ENCODE results near the gene FZD4. TPM values are rescaled to one million over a fixed set of nuclear protein-coding genes. Genes with fewer than 3 reads are reported as not detected.
"Not testable (repeated sequence)": the region's sequence is repeated elsewhere in the genome, so short reads cannot be mapped to it uniquely, and the experiment has no call there.

Gene FZD4
- total RNA-seq (40.5 TPM), polyA plus RNA-seq (ENCODE audit: insufficient read depth in 1 of 8, insufficient read length in 8 of 8, low replicate concordance in 1 of 8) (10 to 100 TPM; 25.8 to 40.0 (median 31.4) TPM)
- long read RNA-seq, donor 1, full-length matches to known transcripts = 2 of 2 reads
- long read RNA-seq, donor 1, partial matches to known transcripts = 0 of 2 reads
- long read RNA-seq, donor 1, other reads (novel, unspliced or antisense) = 0 of 2 reads
- long read RNA-seq, donor 2 = 0 reads
- long read RNA-seq, donor 3, full-length matches to known transcripts = 9 of 9 reads
- long read RNA-seq, donor 3, partial matches to known transcripts = 0 of 9 reads
- long read RNA-seq, donor 3, other reads (novel, unspliced or antisense) = 0 of 9 reads
- long read RNA-seq, donor 4, full-length matches to known transcripts = 2 of 2 reads
- long read RNA-seq, donor 4, partial matches to known transcripts = 0 of 2 reads
- long read RNA-seq, donor 4, other reads (novel, unspliced or antisense) = 0 of 2 reads
- long read RNA-seq, donor 5, full-length matches to known transcripts = 17 of 17 reads
- long read RNA-seq, donor 5, partial matches to known transcripts = 0 of 17 reads
- long read RNA-seq, donor 5, other reads (novel, unspliced or antisense) = 0 of 17 reads
- long read RNA-seq, donor 6, full-length matches to known transcripts = 15 of 21 reads
- long read RNA-seq, donor 6, partial matches to known transcripts = 6 of 21 reads
- long read RNA-seq, donor 6, other reads (novel, unspliced or antisense) = 0 of 21 reads
- long read RNA-seq, donor 7, full-length matches to known transcripts = 14 of 14 reads
- long read RNA-seq, donor 7, partial matches to known transcripts = 0 of 14 reads
- long read RNA-seq, donor 7, other reads (novel, unspliced or antisense) = 0 of 14 reads
- long read RNA-seq, donor 8, full-length matches to known transcripts = 2 of 2 reads
- long read RNA-seq, donor 8, partial matches to known transcripts = 0 of 2 reads
- long read RNA-seq, donor 8, other reads (novel, unspliced or antisense) = 0 of 2 reads
- long read RNA-seq, donor 9, full-length matches to known transcripts = 7 of 7 reads
- long read RNA-seq, donor 9, partial matches to known transcripts = 0 of 7 reads
- long read RNA-seq, donor 9, other reads (novel, unspliced or antisense) = 0 of 7 reads
- long read RNA-seq, donor 10, full-length matches to known transcripts = 8 of 8 reads
- long read RNA-seq, donor 10, partial matches to known transcripts = 0 of 8 reads
- long read RNA-seq, donor 10, other reads (novel, unspliced or antisense) = 0 of 8 reads
- long read RNA-seq, donor 11, full-length matches to known transcripts = 6 of 6 reads
- long read RNA-seq, donor 11, partial matches to known transcripts = 0 of 6 reads
- long read RNA-seq, donor 11, other reads (novel, unspliced or antisense) = 0 of 6 reads

DNA sequence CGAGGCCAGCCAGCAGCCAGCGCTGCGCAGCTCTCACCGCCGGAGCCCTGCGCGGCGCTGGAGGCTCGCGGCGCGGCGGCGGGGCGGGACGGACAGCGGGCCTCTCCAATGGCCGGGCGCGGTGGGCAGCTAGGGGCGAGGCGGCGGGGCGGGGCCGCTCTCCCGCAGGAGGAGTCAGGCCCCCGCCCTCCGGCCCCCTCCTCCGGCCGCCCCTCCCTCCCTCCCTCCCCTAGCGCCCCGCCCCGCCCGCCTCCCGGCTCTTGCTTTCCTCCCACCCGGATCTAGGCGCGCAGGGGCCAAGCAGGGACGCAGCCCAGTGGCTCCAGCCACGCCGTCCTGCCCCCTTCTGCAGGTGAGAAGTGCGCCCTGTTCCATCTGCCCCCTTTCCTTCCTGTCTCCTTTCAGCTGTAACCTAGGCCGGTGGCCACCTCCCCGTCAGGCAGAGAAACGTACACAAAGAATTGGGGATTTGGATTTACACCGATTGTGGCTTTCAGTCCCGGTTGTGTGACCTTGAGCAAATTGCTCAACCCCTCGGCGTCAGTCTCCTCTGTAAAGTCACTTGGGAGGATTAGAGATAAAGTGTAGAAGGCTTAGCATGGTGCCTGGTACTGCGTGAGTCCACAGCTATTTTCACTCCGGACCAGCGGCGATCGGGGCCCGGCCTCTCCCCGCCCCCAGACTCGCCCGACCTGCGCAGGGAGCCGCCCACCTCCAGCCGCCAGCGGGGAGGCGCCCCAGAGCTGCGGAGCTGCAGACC lies at the start of gene FZD4:
FZD4 (minus strand) TSS at position 35 of the 760 bp plus-strand sequence. CDS start 310 bp downstream, outside the sequence.
- Histone ChIP-seq H3K4me3 (ENCODE audit: low read length) (peak within 1 kb of the TSS; percentile 83), H3K4me1 (ENCODE audit: control insufficient read depth, insufficient read depth, low read length) (peaks cover 35% of the 10 kb centered on the region), H3K27me3 (ENCODE audit: control insufficient read depth, insufficient read depth, low read length) (no peaks in the 10 kb centered on the region), H3K27ac (ENCODE audit: low read length) (peak within 1 kb of the TSS; percentile 95), H3K36me3 (ENCODE audit: control insufficient read depth, insufficient read depth, low read length) (peaks cover 15% of the 10 kb centered on the region), H3K9me3 (replicated peaks; ENCODE audit: control insufficient read depth, low read depth, low read length) (no peaks in the 10 kb centered on the region)
- peak; percentile 98 for DNase-seq
- under 1% methylated on average over 38 of the region's 64 CpGs for WGBS (ENCODE audit: insufficient coverage)

DNA sequence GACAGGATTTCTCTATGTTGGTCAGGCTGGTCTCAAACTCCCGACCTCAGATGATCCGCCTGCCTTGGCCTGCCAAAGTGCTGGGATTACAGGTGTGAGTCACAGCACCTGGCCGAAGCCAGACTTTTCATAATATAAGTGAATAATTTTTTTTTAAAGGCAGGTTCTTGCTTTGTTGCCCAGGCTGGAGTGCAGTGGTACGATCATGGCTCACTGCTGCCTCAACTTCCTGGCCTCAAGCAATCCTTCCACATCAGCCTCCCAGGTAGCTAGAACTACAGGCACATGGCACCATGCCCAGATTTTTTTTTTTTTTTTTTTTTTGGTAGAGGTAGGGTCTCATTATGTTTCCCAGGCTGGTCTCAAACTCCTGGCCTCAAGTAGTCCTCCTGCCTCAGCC lies 49.1 kb upstream of the FZD4 start:
- H3K4me1 ChIP-seq (ENCODE audit: control insufficient read depth, insufficient read depth, low read length); H3K27ac ChIP-seq (ENCODE audit: low read length); H3K36me3 ChIP-seq (ENCODE audit: control insufficient read depth, insufficient read depth, low read length); H3K9me3 ChIP-seq (replicated peaks; ENCODE audit: control insufficient read depth, low read depth, low read length); DNase-seq; H3K4me3 ChIP-seq (ENCODE audit: low read length); H3K27me3 ChIP-seq (ENCODE audit: control insufficient read depth, insufficient read depth, low read length): not testable (repeated sequence)
- no CpG with 5 or more reads among the region's 4 CpGs for WGBS (ENCODE audit: insufficient coverage)

DNA sequence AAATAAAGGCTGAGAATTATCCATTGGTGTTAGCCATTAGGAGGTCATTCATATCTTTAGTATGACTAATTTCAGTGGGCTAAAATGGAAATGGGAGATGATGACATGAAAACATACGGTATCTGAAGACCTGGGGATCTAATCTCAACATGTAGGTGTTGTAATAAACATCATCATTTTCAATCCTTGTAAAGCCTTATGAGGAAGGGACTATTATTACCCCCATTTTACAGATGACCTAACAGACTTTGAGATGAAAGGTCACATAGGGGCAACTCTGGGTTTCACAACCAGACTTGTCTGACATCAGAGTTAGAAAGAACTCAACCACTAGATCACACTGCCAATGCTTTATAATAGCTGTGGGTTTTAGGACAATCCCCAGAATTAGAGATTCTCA lies 47.7 kb upstream of the FZD4 start:
- WGBS (ENCODE audit: insufficient coverage) = no CpG with 5 or more reads among the region's 1 CpG
- no peaks in the 10 kb centered on the region for H3K27me3 ChIP-seq (ENCODE audit: control insufficient read depth, insufficient read depth, low read length)
- no peaks in the 10 kb centered on the region for H3K9me3 ChIP-seq (replicated peaks; ENCODE audit: control insufficient read depth, low read depth, low read length)
- no peak for DNase-seq
- H3K4me1 ChIP-seq (ENCODE audit: control insufficient read depth, insufficient read depth, low read length) = no peaks in the 10 kb centered on the region
- H3K4me3 ChIP-seq (ENCODE audit: low read length) = no peak overlapping the region
- no peak overlapping the region for H3K27ac ChIP-seq (ENCODE audit: low read length)
- no peaks in the 10 kb centered on the region for H3K36me3 ChIP-seq (ENCODE audit: control insufficient read depth, insufficient read depth, low read length)

DNA sequence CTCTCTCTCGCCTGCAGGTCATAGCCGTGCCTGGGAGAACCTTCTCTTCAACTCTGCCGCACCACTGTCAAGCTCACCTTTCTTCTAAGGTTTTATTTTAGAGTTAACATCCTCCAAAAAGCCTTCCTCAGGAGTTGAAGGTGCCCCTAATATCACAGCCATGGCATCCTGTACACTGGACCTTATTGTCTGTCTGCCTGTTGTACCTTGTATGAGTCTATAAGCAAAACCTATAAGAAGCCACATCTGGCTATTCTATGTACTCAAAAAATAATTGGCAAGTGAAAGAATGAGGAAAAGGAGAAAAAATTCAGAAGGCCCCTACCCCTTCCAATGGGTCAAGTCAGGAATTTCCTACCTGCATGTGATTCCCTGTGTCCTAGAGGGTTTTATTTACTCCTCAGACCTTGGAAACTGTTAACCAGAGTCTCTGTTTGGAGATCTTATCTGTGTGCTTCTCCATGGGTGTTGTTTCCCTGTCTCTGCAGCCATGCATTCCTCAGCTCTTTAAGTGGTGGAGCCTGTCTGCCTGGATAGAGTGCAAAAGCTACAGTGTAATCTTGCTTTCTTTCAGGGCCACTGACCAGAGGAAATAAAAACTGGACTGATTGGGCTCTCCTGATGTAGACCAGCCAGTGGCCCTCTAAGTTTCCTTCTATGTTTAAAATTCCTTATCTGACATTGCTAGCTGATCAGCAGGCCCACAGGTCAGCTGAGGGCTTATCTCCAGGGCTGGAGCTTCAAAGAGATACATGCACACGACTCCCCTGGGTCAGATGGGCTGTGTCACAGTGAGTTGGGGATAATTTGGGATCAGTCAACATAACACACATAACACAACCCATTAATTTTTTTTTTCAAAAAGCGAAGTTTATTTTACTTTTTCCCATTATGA lies 44.9 kb upstream of the FZD4 start:
- Histone ChIP-seq H3K27me3 (ENCODE audit: control insufficient read depth, insufficient read depth, low read length) (no peaks in the 10 kb centered on the region), H3K36me3 (ENCODE audit: control insufficient read depth, insufficient read depth, low read length) (no peaks in the 10 kb centered on the region), H3K9me3 (replicated peaks; ENCODE audit: control insufficient read depth, low read depth, low read length) (no peaks in the 10 kb centered on the region), H3K4me1 (ENCODE audit: control insufficient read depth, insufficient read depth, low read length) (no peaks in the 10 kb centered on the region), H3K27ac (ENCODE audit: low read length) (no peak overlapping the region), H3K4me3 (ENCODE audit: low read length) (no peak overlapping the region)
- no peak for DNase-seq
- WGBS (ENCODE audit: insufficient coverage) = 20% methylated on average over 1 of the region's 5 CpGs

DNA sequence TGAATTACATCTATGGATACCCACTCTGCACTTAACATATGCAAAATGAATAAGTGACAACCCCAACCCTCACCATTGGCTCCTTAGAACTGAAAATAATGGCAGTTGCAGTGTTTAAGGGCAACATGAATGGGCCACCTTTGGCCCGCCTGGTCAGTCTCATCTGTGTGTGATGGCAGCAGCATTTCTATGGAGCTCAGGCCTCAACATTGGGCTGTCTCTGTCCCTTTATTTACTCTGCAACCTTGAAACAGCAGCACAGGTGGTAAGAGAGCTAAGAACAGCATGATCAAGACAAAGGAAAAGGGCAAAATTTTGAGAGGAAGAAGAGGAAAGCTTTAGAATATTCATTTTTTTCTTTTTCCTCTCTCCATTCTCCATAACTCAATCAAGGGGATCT lies 44.2 kb upstream of the FZD4 start:
- no peaks in the 10 kb centered on the region for H3K4me1 ChIP-seq (ENCODE audit: control insufficient read depth, insufficient read depth, low read length)
- no peaks in the 10 kb centered on the region for H3K9me3 ChIP-seq (replicated peaks; ENCODE audit: control insufficient read depth, low read depth, low read length)
- H3K27me3 ChIP-seq (ENCODE audit: control insufficient read depth, insufficient read depth, low read length) = no peaks in the 10 kb centered on the region
- H3K27ac ChIP-seq (ENCODE audit: low read length) = no peak overlapping the region
- no CpG with 5 or more reads among the region's 1 CpG for WGBS (ENCODE audit: insufficient coverage)
- no peak overlapping the region for H3K4me3 ChIP-seq (ENCODE audit: low read length)
- no peak for DNase-seq
- H3K36me3 ChIP-seq (ENCODE audit: control insufficient read depth, insufficient read depth, low read length) = no peaks in the 10 kb centered on the region

DNA sequence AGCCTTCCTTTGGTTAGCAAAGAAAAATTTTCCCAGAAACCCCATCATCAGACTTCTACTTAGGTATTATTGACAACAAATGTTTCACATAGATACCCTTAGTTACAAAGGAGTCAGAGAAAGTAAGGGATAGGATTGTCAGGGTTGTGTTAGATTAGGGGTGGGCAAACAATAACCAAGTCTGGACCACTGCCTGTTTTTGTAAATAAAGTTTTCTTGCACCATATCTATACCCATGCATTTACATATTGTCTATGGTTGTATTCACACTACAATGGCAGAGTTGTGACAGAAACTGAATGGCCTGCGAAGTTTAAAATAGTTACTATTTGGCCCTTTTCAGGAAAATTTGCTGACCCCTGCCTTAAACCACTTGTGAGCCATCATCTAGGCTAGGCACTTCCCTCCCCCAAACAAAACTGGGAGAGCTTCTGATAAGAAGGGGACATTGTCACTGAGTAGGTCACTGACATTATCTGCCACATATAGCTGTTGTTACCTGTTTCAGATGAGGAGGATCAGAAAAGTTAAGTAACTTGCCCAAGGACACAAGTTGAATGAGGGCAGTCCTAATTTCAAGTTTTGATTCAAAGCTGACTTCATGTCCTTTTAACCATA lies 41.9 kb upstream of the FZD4 start:
- Histone ChIP-seq H3K27me3 (ENCODE audit: control insufficient read depth, insufficient read depth, low read length) (no peaks in the 10 kb centered on the region), H3K4me3 (ENCODE audit: low read length) (no peak overlapping the region), H3K4me1 (ENCODE audit: control insufficient read depth, insufficient read depth, low read length) (no peaks in the 10 kb centered on the region), H3K9me3 (replicated peaks; ENCODE audit: control insufficient read depth, low read depth, low read length) (no peaks in the 10 kb centered on the region), H3K27ac (ENCODE audit: low read length) (no peak overlapping the region), H3K36me3 (ENCODE audit: control insufficient read depth, insufficient read depth, low read length) (no peaks in the 10 kb centered on the region)
- DNase-seq = no peak
- WGBS (ENCODE audit: insufficient coverage) = no CpG with 5 or more reads among the region's 1 CpG

DNA sequence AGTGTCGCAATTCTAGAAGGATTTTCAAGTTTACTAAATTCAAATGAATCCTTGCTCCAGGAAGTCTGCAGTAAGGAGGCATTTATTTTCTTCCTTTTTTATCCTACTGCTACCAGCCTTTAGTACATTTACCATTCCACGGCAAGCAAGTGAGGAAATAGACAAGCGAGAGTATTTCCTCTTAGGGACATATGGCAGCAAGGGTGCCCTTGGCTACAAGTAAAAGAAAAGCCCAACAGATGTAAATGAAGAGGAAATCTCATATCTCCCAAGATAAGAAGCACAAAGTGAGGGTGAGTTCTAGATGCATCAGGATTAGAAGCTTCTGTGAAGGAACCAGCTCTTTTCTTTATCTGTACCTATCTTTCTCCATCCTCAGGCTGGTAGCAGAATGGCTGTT lies 37.8 kb upstream of the FZD4 start:
- Histone ChIP-seq H3K4me3 (ENCODE audit: low read length) (no peak overlapping the region), H3K27me3 (ENCODE audit: control insufficient read depth, insufficient read depth, low read length) (no peaks in the 10 kb centered on the region), H3K27ac (ENCODE audit: low read length) (no peak overlapping the region), H3K4me1 (ENCODE audit: control insufficient read depth, insufficient read depth, low read length) (peaks cover 8% of the 10 kb centered on the region), H3K9me3 (replicated peaks; ENCODE audit: control insufficient read depth, low read depth, low read length) (no peaks in the 10 kb centered on the region), H3K36me3 (ENCODE audit: control insufficient read depth, insufficient read depth, low read length) (no peaks in the 10 kb centered on the region)
- WGBS (ENCODE audit: insufficient coverage) = no CpG with 5 or more reads among the region's 3 CpGs
- no peak for DNase-seq

DNA sequence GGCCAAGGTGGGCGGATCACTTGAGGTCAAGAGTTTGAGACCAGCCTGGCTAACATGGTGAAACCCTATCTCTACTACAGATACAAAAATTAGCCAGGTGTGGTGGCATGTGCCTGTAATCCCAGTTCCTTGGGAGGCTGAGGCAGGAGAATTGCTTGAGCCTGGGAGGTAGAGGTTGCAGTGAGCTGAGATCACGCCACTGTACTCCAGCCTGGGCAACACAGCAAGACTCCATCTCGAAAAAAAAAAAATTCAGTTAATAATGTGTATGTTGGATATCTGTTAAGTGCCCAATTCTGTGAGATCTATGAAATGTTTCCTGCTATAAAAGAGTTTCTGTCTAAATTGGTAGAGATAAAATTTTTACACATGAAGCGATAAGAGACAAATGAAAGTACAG lies 37.1 kb upstream of the FZD4 start:
- H3K4me1 ChIP-seq (ENCODE audit: control insufficient read depth, insufficient read depth, low read length); H3K27ac ChIP-seq (ENCODE audit: low read length); H3K9me3 ChIP-seq (replicated peaks; ENCODE audit: control insufficient read depth, low read depth, low read length); DNase-seq; H3K27me3 ChIP-seq (ENCODE audit: control insufficient read depth, insufficient read depth, low read length); H3K4me3 ChIP-seq (ENCODE audit: low read length); H3K36me3 ChIP-seq (ENCODE audit: control insufficient read depth, insufficient read depth, low read length): not testable (repeated sequence)
- 100% methylated on average over 1 of the region's 4 CpGs for WGBS (ENCODE audit: insufficient coverage)

Measured in muscle of leg (tissue), 16 donors.